CD4-positive, alpha-beta T cell (primary cell): Measurements from ENCODE around the gene TTN. TPM values are rescaled to one million over a fixed set of nuclear protein-coding genes. Genes with fewer than 3 reads are reported as not detected.

Experiments used
- ATAC-seq: fragments of 200-7000 bp; cut with Tn5 transposase; one replicate; pipeline ENCODE4 v1.10.0; 2022; ENCODE audit warnings: mild to moderate bottlenecking; ENCODE audit not compliant: poor library complexity
- CTCF ChIA-PET: fragments of 350-600 bp; sonication (Branson Sonifier 250); formaldehyde crosslinking; loops from one replicate; lab custom pipeline; 2021; ENCODE audit warnings: antibody characterized with exemption, inconsistent platforms; lab: Charles Lee
- POLR2A ChIA-PET: fragments of 350-600 bp; sonication (Branson Sonifier 250); formaldehyde crosslinking; loops from one replicate; lab custom pipeline; 2021; ENCODE audit warnings: antibody characterized with exemption, inconsistent platforms; lab: Charles Lee
- DNase-seq, 14 experiments: peaks; one replicate each; pipeline ENCODE4 v3.0.0-alpha.2; 2013 to 2020; ENCODE audit warnings: mixed read lengths in 2 of 14
- H3K27ac ChIP-seq, 2 donors: one replicate each; pipeline versions ENCODE4 v1.5.1 to v1.7.0; 2013; ENCODE audit warnings: low read length in 2 of 2, low read depth in 1 of 2, mild to moderate bottlenecking in 1 of 2
- H3K27me3 ChIP-seq, 2 experiments: 1 replicate in 1 of 2; 2 replicates in 1 of 2; pipeline versions ENCODE4 v1.6.1 to v1.7.0; 2013; ENCODE audit warnings: low read length in 2 of 2, control low read depth in 1 of 2, mild to moderate bottlenecking in 1 of 2, moderate library complexity in 1 of 2; ENCODE audit not compliant: insufficient read depth in 2 of 2, control insufficient read depth in 1 of 2
- H3K36me3 ChIP-seq: one replicate; pipeline ENCODE4 v1.6.1; 2013; ENCODE audit warnings: low read length, control low read depth; ENCODE audit not compliant: insufficient read depth
- H3K4me1 ChIP-seq: one replicate; pipeline ENCODE4 v1.6.1; 2013; ENCODE audit warnings: low read length, control low read depth; ENCODE audit not compliant: insufficient read depth
- H3K4me3 ChIP-seq: one replicate; pipeline ENCODE4 v1.5.1; 2013; ENCODE audit warnings: mild to moderate bottlenecking, low read length, moderate library complexity
- H3K9me3 ChIP-seq, 2 experiments: 1 replicate in 1 of 2; 2 replicates in 1 of 2; pipeline versions ENCODE4 v1.6.1 to v1.7.0; 2013; ENCODE audit warnings: low read length in 2 of 2, mild to moderate bottlenecking in 2 of 2, control low read depth in 1 of 2, moderate library complexity in 1 of 2; ENCODE audit not compliant: control insufficient read depth in 1 of 2, insufficient read depth in 1 of 2
- H3K27ac Mint-ChIP-seq: one replicate; pipeline ENCODE4 v1.8.0; 2020; ENCODE audit warnings: mixed read lengths
- H3K27me3 Mint-ChIP-seq: one replicate; pipeline ENCODE4 v1.8.0; 2021; ENCODE audit warnings: mixed read lengths
- H3K36me3 Mint-ChIP-seq: one replicate; pipeline ENCODE4 v1.8.0; 2021; ENCODE audit warnings: low read depth, mixed read lengths
- H3K4me1 Mint-ChIP-seq: one replicate; pipeline ENCODE4 v1.8.0; 2021; ENCODE audit warnings: low read depth, mixed read lengths
- H3K4me3 Mint-ChIP-seq: one replicate; pipeline ENCODE4 v1.8.0; 2020; ENCODE audit warnings: mild to moderate bottlenecking, mixed read lengths
- H3K9me3 Mint-ChIP-seq: one replicate; pipeline ENCODE4 v1.8.0; 2020; ENCODE audit warnings: mixed read lengths
- intact Hi-C, 2 experiments: fragments of 100-400 bp; cut with DNase I in 1 of 2; cut with micrococcal nuclease in 1 of 2; formaldehyde crosslinking; loops; one replicate each; pipeline versions ENCODE4 v1.15.1 to v1.9.0; 2023 to 2025; cut with DNase I, micrococcal nuclease
- total RNA-seq, 174 experiments: library from RNA in 2 of 174; stranded (reverse) in 2 of 174; gene quantifications; one replicate each; pipeline ENCODE4 v1.2.3 and lab custom pipeline; 2021 to 2026
- TF ChIP-seq, protein P1 (sequence below): fragments of 200-600 bp; IDR thresholded peaks from one replicate; pipeline ENCODE4 v1.8.0; 2022; ENCODE audit warnings: antibody characterized with exemption, mild to moderate bottlenecking

TTN gene
- total RNA-seq, 2 experiments from 2014 or later = 27.5 to 29.2 TPM

DNA sequence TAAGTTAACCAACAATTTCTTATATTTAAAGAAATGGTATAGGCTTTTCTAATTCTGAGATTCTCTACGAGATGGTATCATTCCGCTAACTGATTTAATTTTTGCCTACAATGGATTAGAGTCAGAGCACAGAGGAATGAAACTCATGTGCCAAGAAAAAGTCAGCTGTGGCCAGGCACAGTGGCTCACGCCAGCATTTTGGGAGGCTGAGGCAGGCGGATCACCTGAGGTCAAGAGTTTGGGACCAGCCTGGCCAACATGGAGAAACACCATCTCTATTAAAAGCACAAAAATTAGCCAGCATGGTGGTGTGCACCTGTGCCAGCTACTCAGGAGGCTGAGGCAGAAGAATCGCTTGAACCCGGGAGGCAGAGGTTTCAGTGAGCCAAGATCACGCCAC lies 17.0 kb upstream of the TTN start:
- Histone ChIP-seq H3K36me3 (no peaks in the 10 kb centered on the region), H3K4me1 (no peaks in the 10 kb centered on the region), H3K9me3 (no peaks in the 10 kb centered on the region), H3K27ac (no peak overlapping the region), H3K27me3 (no peaks in the 10 kb centered on the region), H3K4me3 (no peak overlapping the region)
- ChIA-PET CTCF (no interaction called here), POLR2A (no interaction called here)
- Mint-ChIP-seq H3K36me3 (peaks cover 30% of the 10 kb centered on the region), H3K9me3 (peaks cover 6% of the 10 kb centered on the region), H3K27me3 (no peaks in the 10 kb centered on the region), H3K27ac (no peak overlapping the region), H3K4me3 (no peak overlapping the region), H3K4me1 (peaks cover 10% of the 10 kb centered on the region)
- no peak for DNase-seq
- no peak for ATAC-seq
- TF ChIP-seq, protein P1, sequence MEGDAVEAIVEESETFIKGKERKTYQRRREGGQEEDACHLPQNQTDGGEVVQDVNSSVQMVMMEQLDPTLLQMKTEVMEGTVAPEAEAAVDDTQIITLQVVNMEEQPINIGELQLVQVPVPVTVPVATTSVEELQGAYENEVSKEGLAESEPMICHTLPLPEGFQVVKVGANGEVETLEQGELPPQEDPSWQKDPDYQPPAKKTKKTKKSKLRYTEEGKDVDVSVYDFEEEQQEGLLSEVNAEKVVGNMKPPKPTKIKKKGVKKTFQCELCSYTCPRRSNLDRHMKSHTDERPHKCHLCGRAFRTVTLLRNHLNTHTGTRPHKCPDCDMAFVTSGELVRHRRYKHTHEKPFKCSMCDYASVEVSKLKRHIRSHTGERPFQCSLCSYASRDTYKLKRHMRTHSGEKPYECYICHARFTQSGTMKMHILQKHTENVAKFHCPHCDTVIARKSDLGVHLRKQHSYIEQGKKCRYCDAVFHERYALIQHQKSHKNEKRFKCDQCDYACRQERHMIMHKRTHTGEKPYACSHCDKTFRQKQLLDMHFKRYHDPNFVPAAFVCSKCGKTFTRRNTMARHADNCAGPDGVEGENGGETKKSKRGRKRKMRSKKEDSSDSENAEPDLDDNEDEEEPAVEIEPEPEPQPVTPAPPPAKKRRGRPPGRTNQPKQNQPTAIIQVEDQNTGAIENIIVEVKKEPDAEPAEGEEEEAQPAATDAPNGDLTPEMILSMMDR = no peak
- intact Hi-C loops = no loop called here

DNA sequence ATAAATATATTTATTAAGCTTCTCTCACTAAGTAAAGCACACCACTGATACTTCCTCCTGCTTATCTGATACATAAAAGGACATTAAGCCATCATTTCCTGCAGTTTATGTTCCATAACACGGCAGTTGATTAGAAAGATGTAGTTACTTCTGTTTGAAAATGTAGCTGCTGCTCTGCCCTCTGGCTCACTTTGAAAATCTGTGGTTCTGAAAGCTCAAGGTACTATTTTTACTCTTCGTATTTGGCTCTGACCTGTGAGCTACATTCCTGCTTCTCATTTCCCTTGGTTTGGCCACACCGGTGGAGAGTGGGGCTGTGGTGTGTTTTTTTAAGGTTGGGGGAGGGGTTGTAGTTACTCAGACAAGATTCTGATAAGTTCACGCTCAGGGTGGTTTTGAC lies 12.8 kb upstream of the TTN start:
- Mint-ChIP-seq H3K36me3 (peaks cover 6% of the 10 kb centered on the region), H3K27ac (no peak overlapping the region), H3K9me3 (no peaks in the 10 kb centered on the region), H3K4me1 (peaks cover 12% of the 10 kb centered on the region), H3K4me3 (peak overlapping the region; percentile 62), H3K27me3 (no peaks in the 10 kb centered on the region)
- no peaks in the 10 kb centered on the region for H3K9me3 ChIP-seq
- ChIA-PET CTCF (no interaction called here), POLR2A (interaction anchor here (1.1 to 1.6 kb wide), 2 partner anchors 8 to 10 kb away, joined by 3 to 5 read pairs; no protein-coding TSS in a partner anchor)
- H3K27me3 ChIP-seq = no peaks in the 10 kb centered on the region
- intact Hi-C loops = no loop called here
- TF ChIP-seq, protein P1 = no peak
- H3K4me3 ChIP-seq = no peak overlapping the region
- no peaks in the 10 kb centered on the region for H3K4me1 ChIP-seq
- DNase-seq (peak in 3 of 14 experiments; percentile 1 to 29 (median 3)), ATAC-seq (no peak)
- no peak overlapping the region for H3K27ac ChIP-seq
- no peaks in the 10 kb centered on the region for H3K36me3 ChIP-seq

DNA sequence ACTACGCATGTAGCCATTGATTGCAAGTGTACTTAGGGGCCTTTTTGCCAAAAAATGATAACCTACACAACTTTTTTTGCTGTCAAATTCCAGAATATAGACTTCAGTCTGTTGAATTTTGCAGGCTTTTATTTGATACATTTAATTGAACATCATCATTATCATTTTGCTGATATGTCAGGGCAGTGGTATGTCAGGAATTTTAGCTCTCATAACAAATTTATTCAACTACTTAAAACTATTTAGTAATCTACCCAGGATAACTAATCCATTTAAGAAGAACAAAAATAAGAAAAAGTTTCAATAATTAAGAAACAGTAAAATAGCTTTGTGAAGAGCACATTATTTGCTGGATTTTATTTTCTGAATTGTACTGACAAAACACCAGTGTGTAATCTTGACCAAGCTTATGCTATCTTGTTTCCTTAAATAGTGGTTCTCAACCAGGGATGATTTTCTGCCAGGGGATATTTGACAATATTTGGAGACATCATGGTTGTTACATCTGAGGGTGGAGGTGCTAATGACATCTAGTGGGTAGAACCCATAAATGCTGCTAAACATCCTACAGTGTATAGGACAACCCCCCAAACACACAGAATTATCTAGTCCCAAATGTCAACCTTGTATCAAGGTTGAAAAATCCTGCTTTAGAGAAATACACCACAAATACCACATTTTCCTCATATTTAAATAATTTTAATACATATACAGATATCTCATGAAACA lies 12.1 kb upstream of the TTN start:
- H3K27ac ChIP-seq = no peak overlapping the region
- Mint-ChIP-seq H3K36me3 (peaks cover 6% of the 10 kb centered on the region), H3K9me3 (no peaks in the 10 kb centered on the region), H3K27ac (no peak overlapping the region), H3K4me3 (no peak overlapping the region), H3K27me3 (no peaks in the 10 kb centered on the region), H3K4me1 (peaks cover 12% of the 10 kb centered on the region)
- TF ChIP-seq, protein P1 = no peak
- H3K9me3 ChIP-seq = no peaks in the 10 kb centered on the region
- H3K36me3 ChIP-seq = no peaks in the 10 kb centered on the region
- H3K27me3 ChIP-seq = no peaks in the 10 kb centered on the region
- intact Hi-C loops = no loop called here
- ChIA-PET CTCF (no interaction called here), POLR2A (interaction anchor here (1.1 to 1.6 kb wide), 2 partner anchors 8 to 10 kb away, joined by 3 to 5 read pairs; no protein-coding TSS in a partner anchor)
- H3K4me3 ChIP-seq = no peak overlapping the region
- DNase-seq (no peak), ATAC-seq (no peak)
- H3K4me1 ChIP-seq = no peaks in the 10 kb centered on the region
